Epithelial cell of esophagus (primary cell): ENCODE measurements around the gene PCSK7.

Experiments
- DNase-seq: peaks from one replicate; pipeline ENCODE4 v3.0.0; 2010; ENCODE audit warnings: low read depth
- H3K4me3 ChIP-seq: 2 replicates; pipeline ENCODE4 v1.5.1; 2011; ENCODE audit warnings: mild to moderate bottlenecking, low read length, control low read depth
- CTCF ChIP-seq: IDR thresholded peaks from 2 replicates; pipeline ENCODE4 v1.5.1; 2011; ENCODE audit warnings: low read depth, mild to moderate bottlenecking, low read length, control low read depth, inconsistent platforms; ENCODE audit not compliant: insufficient read depth; ENCODE audit errors: missing control alignments

PCSK7 gene

GRCh38 chr11:117172724-117173421 lies 59.0 kb downstream of the PCSK7 start:
- no peak overlapping the region for H3K4me3 ChIP-seq
- DNase-seq = peak; percentile 49
- TF ChIP-seq CTCF = no peak

GRCh38 chr11:117171404-117172061 lies 60.3 kb downstream of the PCSK7 start:
- TF ChIP-seq CTCF = no peak
- H3K4me3 ChIP-seq = no peak overlapping the region
- DNase-seq = peak; percentile 24

GRCh38 chr11:117171007-117171403 lies 60.9 kb downstream of the PCSK7 start:
- no peak for TF ChIP-seq CTCF
- no peak overlapping the region for H3K4me3 ChIP-seq
- no peak for DNase-seq

- DNase-seq = no peak
- no peak for TF ChIP-seq CTCF
Measured at GRCh38 chr11:117170210-117170609, 61.7 kb downstream of the PCSK7 start.

GRCh38 chr11:117169736-117170135 lies 62.1 kb downstream of the PCSK7 start:
- H3K4me3 ChIP-seq = no peak overlapping the region
- DNase-seq = no peak
- TF ChIP-seq CTCF = no peak

More at GRCh38 chr11:117170210-117170609, 61.7 kb downstream of the PCSK7 start:
- no peak overlapping the region for H3K4me3 ChIP-seq

GRCh38 chr11:117166491-117166890 lies 65.4 kb downstream of the PCSK7 start:
- no peak for TF ChIP-seq CTCF
- no peak overlapping the region for H3K4me3 ChIP-seq
- no peak for DNase-seq

GRCh38 chr11:117160826-117161225 lies 71.0 kb downstream of the PCSK7 start:
- no peak for TF ChIP-seq CTCF
- no peak for DNase-seq
- no peak overlapping the region for H3K4me3 ChIP-seq
